Stimulated activated CD4-positive, alpha-beta T cell treated with anti-CD3 and anti-CD28 coated beads, Interleukin-4, amount 100 ng/mL, for 48 hours (primary cell): ENCODE measurements around the gene GSTP1.

Experiments
- DNase-seq, 2 donors: peaks; one replicate each; pipeline ENCODE4 v3.0.0-alpha.2; 2020; ENCODE audit warnings: low read depth in 2 of 2

GSTP1 gene

GRCh38 chr11:67630228-67630942 is 46.8 kb downstream of the GSTP1 start:
- DNase-seq, result peak; percentile 96 to 98

- no peak for DNase-seq
These were observed 47.3 kb downstream of the GSTP1 start for GRCh38 chr11:67630943-67631331.

GRCh38 chr11:67631411-67631810 is 47.8 kb downstream of the GSTP1 start:
- DNase-seq, result no peak

- DNase-seq, result no peak
These were observed 48.2 kb downstream of the GSTP1 start for GRCh38 chr11:67631853-67632174.

GRCh38 chr11:67632175-67632981 is 48.8 kb downstream of the GSTP1 start:
- DNase-seq, result no peak

GRCh38 chr11:67632982-67633755 is 49.6 kb downstream of the GSTP1 start:
- no peak for DNase-seq

GRCh38 chr11:67633758-67634365 is 50.2 kb downstream of the GSTP1 start:
- no peak for DNase-seq

GRCh38 chr11:67634366-67635230 is 51.0 kb downstream of the GSTP1 start:
- no peak for DNase-seq

DNA sequence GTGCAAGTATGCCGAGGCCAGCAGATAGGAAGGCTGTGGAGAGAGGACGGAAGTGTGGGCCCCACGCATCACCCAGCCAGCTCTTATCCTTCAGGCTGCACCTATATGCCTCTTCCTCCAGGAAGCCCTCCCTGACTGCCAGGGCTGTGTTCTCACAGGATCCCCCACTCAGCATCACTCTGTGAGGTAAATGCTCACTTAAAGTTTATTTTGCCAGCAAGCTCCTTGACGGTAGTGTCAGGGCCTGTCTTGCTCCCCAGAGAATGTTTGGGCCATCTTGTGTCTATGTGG is 51.6 kb downstream of the GSTP1 start:
- DNase-seq, result no peak
